Colon (tissue), 2 donors: ENCODE data around the gene RPL7L1.

ENCODE experiments used
- FAIRE-seq: peaks from 2 replicates; lab custom pipeline; 2012; peaks lifted over from hg19 to GRCh38; lab: Jason Lieb, UNC
- donor health status: control.
- donor health status: control.

RPL7L1 gene

GRCh38 chr6:42933205-42933604, 53.8 kb downstream of the RPL7L1 start:
- FAIRE-seq, result no peak

GRCh38 chr6:42935322-42935721, 55.9 kb downstream of the RPL7L1 start:
- FAIRE-seq, result no peak

GRCh38 chr6:42936398-42936797, 57.0 kb downstream of the RPL7L1 start:
- no peak for FAIRE-seq

GRCh38 chr6:42937548-42938427, 58.4 kb downstream of the RPL7L1 start:
- FAIRE-seq, result no peak

- no peak for FAIRE-seq
Measured at GRCh38 chr6:42938428-42938796, 59.0 kb downstream of the RPL7L1 start.

GRCh38 chr6:42938987-42939809, 59.8 kb downstream of the RPL7L1 start:
- no peak for FAIRE-seq
